Endodermal cell (in vitro differentiated cells): Measurements from ENCODE around the gene VPS13A. TPM values are rescaled to one million over a fixed set of nuclear protein-coding genes. Genes with fewer than 3 reads are reported as not detected.

Experiments
- DNase-seq: peaks from one replicate; pipeline ENCODE4 v3.0.0-alpha.2; 2017
- H3K27ac ChIP-seq: 2 replicates; pipeline ENCODE4 v1.5.1; 2013; ENCODE audit warnings: mild to moderate bottlenecking, low read depth, low read length, moderate library complexity
- H3K27me3 ChIP-seq: 2 replicates; pipeline ENCODE4 v1.6.1; 2013; ENCODE audit warnings: mild to moderate bottlenecking, low read length, moderate library complexity; ENCODE audit not compliant: insufficient read depth, control insufficient read depth, poor library complexity, severe bottlenecking
- H3K36me3 ChIP-seq: 2 replicates; pipeline ENCODE4 v1.7.0; 2013; ENCODE audit warnings: mild to moderate bottlenecking, low read length, moderate library complexity; ENCODE audit not compliant: control insufficient read depth, insufficient read depth
- H3K4me1 ChIP-seq: one replicate; pipeline ENCODE4 v1.7.0; 2013; ENCODE audit warnings: low read length; ENCODE audit not compliant: control insufficient read depth, insufficient read depth
- H3K4me3 ChIP-seq: 2 replicates; pipeline ENCODE4 v1.5.1; 2013; ENCODE audit warnings: mild to moderate bottlenecking, low read length, moderate library complexity
- H3K9ac ChIP-seq: 2 replicates; pipeline ENCODE4 v1.6.1; 2013; ENCODE audit warnings: mild to moderate bottlenecking, low read length, moderate library complexity; ENCODE audit not compliant: poor library complexity, severe bottlenecking; ENCODE audit errors: extremely low read depth
- H3K9me3 ChIP-seq: 2 replicates; pipeline ENCODE4 v1.6.1; 2013; ENCODE audit warnings: mild to moderate bottlenecking, low read length, moderate library complexity; ENCODE audit not compliant: control insufficient read depth
- H3K27ac Mint-ChIP-seq: 2 replicates; pipeline ENCODE4 v1.8.0; 2020; ENCODE audit warnings: mixed read lengths
- H3K27me3 Mint-ChIP-seq: 2 replicates; pipeline ENCODE4 v1.8.0; 2021; ENCODE audit warnings: mild to moderate bottlenecking, mixed read lengths; ENCODE audit not compliant: insufficient read depth
- H3K36me3 Mint-ChIP-seq: 2 replicates; pipeline ENCODE4 v1.8.0; 2020; ENCODE audit warnings: low read depth, mixed read lengths
- H3K4me1 Mint-ChIP-seq: 2 replicates; pipeline ENCODE4 v1.8.0; 2020; ENCODE audit warnings: mixed read lengths
- H3K4me3 Mint-ChIP-seq: 2 replicates; pipeline ENCODE4 v1.8.0; 2020; ENCODE audit warnings: mild to moderate bottlenecking, moderate library complexity, mixed read lengths
- H3K9me3 Mint-ChIP-seq: 2 replicates; pipeline ENCODE4 v1.8.0; 2020; ENCODE audit warnings: mild to moderate bottlenecking, mixed read lengths
- WGBS, 2 experiments: methylation state at CpG; one replicate each; pipeline versions ENCODE4 v1.1.5 to v1.1.7; 2013; ENCODE audit warnings: missing lambda C conversion rate in 2 of 2, mixed read lengths in 1 of 2; ENCODE audit not compliant: insufficient coverage in 1 of 2, insufficient read length in 1 of 2; 5-methylcytosine and 5-hydroxymethylcytosine counted together
- total RNA-seq, 2 donors: library from RNA; stranded (reverse); fragmentation: NEBNext Ultra II Directional in 1 of 2; extraction: Animal tissue kit (Norgen Biotek cat#: 25700) in 1 of 2; gene quantifications; 2 replicates in 1 of 2; 3 replicates in 1 of 2; pipeline ENCODE4 v1.2.1, GENCODE V29; 2021
- TF ChIP-seq, protein P1 (sequence below): fragments of 200-600 bp; sonication (generic); conservative IDR thresholded peaks from 2 replicates; pipeline ENCODE4 v1.5.0; 2021; ENCODE audit warnings: antibody characterized with exemption, mild to moderate bottlenecking

VPS13A gene
- total RNA-seq, 2 donors from 2014 or later: 37.2 to 41.6 TPM

DNA sequence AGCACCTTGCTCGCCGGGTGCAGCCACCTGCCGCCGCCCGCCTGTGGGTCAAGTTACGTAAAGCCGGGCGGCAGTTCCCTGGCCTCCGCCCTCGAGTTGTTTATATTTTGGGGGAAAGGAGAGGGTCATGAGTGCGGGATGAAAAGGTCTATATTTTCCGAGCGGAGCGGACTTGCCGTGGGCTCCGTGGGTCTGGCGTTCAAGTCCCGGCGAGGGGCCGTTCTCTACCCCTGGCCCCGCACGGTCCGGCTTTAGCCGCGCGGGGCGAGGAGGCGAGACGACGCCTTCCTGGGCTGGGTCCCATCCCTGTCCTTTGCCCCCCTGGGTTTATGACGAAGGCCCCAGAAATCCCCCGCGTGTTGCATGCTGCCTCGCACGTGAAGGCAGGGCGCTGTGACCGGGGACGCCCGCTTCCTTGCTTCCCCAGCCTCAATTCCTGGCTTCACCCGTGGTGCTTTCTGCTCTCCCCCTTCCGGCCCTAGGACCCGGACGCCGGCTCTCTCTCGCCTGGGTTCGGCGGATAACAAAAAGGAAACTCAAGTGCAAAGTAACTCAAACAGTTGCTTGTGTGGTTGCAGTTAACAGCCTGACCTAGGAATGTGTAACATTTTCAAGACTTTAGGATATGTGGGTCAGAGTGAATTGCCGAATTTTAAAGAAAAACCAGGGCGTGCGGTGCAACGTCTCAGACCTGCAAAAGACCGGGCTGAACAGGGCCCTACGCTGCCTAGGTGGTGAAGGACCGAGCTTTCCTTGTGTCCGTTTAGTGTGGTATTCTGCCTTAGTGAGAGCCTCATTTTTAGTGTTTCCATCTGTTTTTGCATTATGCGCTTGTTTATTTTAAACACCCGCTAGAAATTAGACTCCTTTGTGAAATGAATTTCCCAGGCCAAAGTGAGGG is 810 bp downstream of the VPS13A start:
- H3K9ac ChIP-seq: peak overlapping the region; percentile 66
- peak overlapping the region; percentile 89 for H3K27ac Mint-ChIP-seq
- no peaks in the 10 kb centered on the region for H3K9me3 ChIP-seq
- WGBS, 2 experiments: 0 to 1% methylated on average over 23 to 57 of the region's 57 CpGs
- no peaks in the 10 kb centered on the region for H3K9me3 Mint-ChIP-seq
- peaks cover 3% of the 10 kb centered on the region for H3K4me1 ChIP-seq
- H3K4me1 Mint-ChIP-seq: peaks cover 27% of the 10 kb centered on the region
- peak overlapping the region; percentile 91 for H3K4me3 Mint-ChIP-seq
- H3K36me3 ChIP-seq: no peaks in the 10 kb centered on the region
- peak overlapping the region; percentile 94 for H3K4me3 ChIP-seq
- no peaks in the 10 kb centered on the region for H3K27me3 ChIP-seq
- H3K27me3 Mint-ChIP-seq: peaks cover 2% of the 10 kb centered on the region
- peak overlapping the region; percentile 35 for H3K27ac ChIP-seq
- DNase-seq: peak; percentile 79
- TF ChIP-seq, protein P1, sequence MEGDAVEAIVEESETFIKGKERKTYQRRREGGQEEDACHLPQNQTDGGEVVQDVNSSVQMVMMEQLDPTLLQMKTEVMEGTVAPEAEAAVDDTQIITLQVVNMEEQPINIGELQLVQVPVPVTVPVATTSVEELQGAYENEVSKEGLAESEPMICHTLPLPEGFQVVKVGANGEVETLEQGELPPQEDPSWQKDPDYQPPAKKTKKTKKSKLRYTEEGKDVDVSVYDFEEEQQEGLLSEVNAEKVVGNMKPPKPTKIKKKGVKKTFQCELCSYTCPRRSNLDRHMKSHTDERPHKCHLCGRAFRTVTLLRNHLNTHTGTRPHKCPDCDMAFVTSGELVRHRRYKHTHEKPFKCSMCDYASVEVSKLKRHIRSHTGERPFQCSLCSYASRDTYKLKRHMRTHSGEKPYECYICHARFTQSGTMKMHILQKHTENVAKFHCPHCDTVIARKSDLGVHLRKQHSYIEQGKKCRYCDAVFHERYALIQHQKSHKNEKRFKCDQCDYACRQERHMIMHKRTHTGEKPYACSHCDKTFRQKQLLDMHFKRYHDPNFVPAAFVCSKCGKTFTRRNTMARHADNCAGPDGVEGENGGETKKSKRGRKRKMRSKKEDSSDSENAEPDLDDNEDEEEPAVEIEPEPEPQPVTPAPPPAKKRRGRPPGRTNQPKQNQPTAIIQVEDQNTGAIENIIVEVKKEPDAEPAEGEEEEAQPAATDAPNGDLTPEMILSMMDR: peak; percentile 7
- H3K36me3 Mint-ChIP-seq: no peaks in the 10 kb centered on the region

DNA sequence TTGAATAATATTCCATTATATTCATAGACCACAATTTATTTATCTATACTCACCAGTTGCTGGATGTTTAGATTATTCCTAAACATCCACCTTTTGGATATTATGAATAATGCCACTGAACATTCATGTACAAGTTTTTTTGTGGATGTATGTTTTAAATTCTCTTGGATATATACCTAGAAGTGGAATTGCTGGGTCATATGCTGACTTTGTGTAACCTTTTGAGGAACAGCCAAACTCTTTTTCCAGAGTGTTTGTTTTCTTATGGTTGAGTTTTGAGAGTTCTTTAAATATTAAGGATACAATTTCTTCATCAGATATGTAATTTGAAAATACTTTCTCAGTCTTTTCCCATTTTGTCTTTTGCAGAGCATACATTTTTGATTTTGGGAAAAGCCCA is 2.7 kb downstream of the VPS13A start:
- H3K4me3 ChIP-seq: no peak overlapping the region
- H3K4me3 Mint-ChIP-seq: no peak overlapping the region
- H3K27ac Mint-ChIP-seq: no peak overlapping the region

DNA sequence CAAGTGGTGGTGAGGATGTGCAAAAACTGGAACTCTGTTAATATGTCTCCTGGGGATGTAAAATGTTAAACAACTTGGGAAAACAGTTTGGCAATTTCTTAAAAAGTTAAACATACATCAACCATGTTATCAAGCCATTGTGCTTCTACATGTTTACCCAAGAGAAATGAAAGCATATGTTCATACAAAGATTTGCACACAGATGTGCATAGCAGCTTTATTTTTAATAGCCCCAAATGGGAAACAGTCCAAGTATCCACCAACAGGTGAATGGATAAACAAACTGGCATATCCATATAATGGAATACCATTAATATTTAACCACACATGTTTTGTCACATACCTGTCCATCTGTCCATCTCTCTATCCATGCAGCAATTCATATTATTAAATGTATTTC is 6.2 kb downstream of the VPS13A start:
- Mint-ChIP-seq H3K4me3 (no peak overlapping the region), H3K36me3 (no peaks in the 10 kb centered on the region), H3K27ac (no peak overlapping the region), H3K9me3 (no peaks in the 10 kb centered on the region), H3K27me3 (no peaks in the 10 kb centered on the region), H3K4me1 (peaks cover 18% of the 10 kb centered on the region)
- Histone ChIP-seq H3K9me3 (no peaks in the 10 kb centered on the region), H3K27me3 (no peaks in the 10 kb centered on the region), H3K9ac (no peak overlapping the region), H3K4me1 (peaks cover 3% of the 10 kb centered on the region), H3K27ac (no peak overlapping the region), H3K36me3 (no peaks in the 10 kb centered on the region), H3K4me3 (no peak overlapping the region)
- TF ChIP-seq, protein P1: no peak
- DNase-seq: no peak

More for the DNA sequence above, 2.7 kb downstream of the VPS13A start:
- H3K9me3 ChIP-seq: no peaks in the 10 kb centered on the region
- Mint-ChIP-seq H3K4me1 (peaks cover 26% of the 10 kb centered on the region), H3K36me3 (no peaks in the 10 kb centered on the region), H3K9me3 (no peaks in the 10 kb centered on the region), H3K27me3 (peaks cover 2% of the 10 kb centered on the region)
- no peaks in the 10 kb centered on the region for H3K27me3 ChIP-seq
- TF ChIP-seq, protein P1: no peak
- H3K4me1 ChIP-seq: peaks cover 3% of the 10 kb centered on the region
- no peak overlapping the region for H3K9ac ChIP-seq
- no peak overlapping the region for H3K27ac ChIP-seq
- DNase-seq: no peak
- H3K36me3 ChIP-seq: no peaks in the 10 kb centered on the region
